CD14-positive monocyte (primary cell): ENCODE measurements around the gene LRPAP1. TPM values are rescaled to one million over a fixed set of nuclear protein-coding genes. Genes with fewer than 3 reads are reported as not detected.

ENCODE experiments used
- DNase-seq, 3 donors: peaks; one replicate each; pipeline ENCODE4 v3.0.0-alpha.2; 2011 to 2022
- H2AFZ ChIP-seq: 2 replicates; pipeline ENCODE4 v1.6.0; 2012; ENCODE audit warnings: mild to moderate bottlenecking, low read depth, low read length, inconsistent platforms; ENCODE audit not compliant: insufficient read depth, poor library complexity, severe bottlenecking
- H3K27ac ChIP-seq, 2 donors: 1 replicate in 1 of 2; 2 replicates in 1 of 2; pipeline ENCODE4 v1.5.1; 2012 to 2013; ENCODE audit warnings: low read length in 2 of 2, control low read depth in 1 of 2, inconsistent platforms in 1 of 2, low read depth in 1 of 2, mild to moderate bottlenecking in 1 of 2
- H3K27me3 ChIP-seq, 2 donors: one replicate each; pipeline versions ENCODE4 v1.6.0 to v1.6.1; 2011 to 2013; ENCODE audit warnings: low read length in 2 of 2; ENCODE audit not compliant: control insufficient read depth in 2 of 2, insufficient read depth in 2 of 2
- H3K36me3 ChIP-seq, 2 donors: replicated peaks in 1 of 2; 1 replicate in 1 of 2; 2 replicates in 1 of 2; pipeline versions ENCODE4 v1.5.1 to v1.6.1; 2012 to 2013; ENCODE audit warnings: low read length in 2 of 2, control low read depth in 1 of 2, inconsistent platforms in 1 of 2, mild to moderate bottlenecking in 1 of 2; ENCODE audit not compliant: insufficient read depth in 2 of 2, control insufficient read depth in 1 of 2
- H3K4me1 ChIP-seq, 2 donors: 1 replicate in 1 of 2; 2 replicates in 1 of 2; pipeline versions ENCODE4 v1.5.1 to v1.6.1; 2012 to 2013; ENCODE audit warnings: low read length in 2 of 2, control low read depth in 1 of 2, inconsistent platforms in 1 of 2, mild to moderate bottlenecking in 1 of 2, moderate library complexity in 1 of 2; ENCODE audit not compliant: insufficient read depth in 2 of 2, control insufficient read depth in 1 of 2
- H3K4me2 ChIP-seq: replicated peaks from 2 replicates; pipeline ENCODE3; 2012; ENCODE audit warnings: low read length, moderate library complexity, mild to moderate bottlenecking; ENCODE audit not compliant: poor library complexity, severe bottlenecking; ENCODE audit errors: extremely low read depth
- H3K4me3 ChIP-seq, 3 experiments: fragments of 200-600 bp in 1 of 3; sonication (generic) in 1 of 3; replicated peaks in 1 of 3; 1 replicate in 2 of 3; 2 replicates in 1 of 3; pipeline ENCODE4 v1.5.1; 2011 to 2013; ENCODE audit warnings: low read length in 3 of 3, mild to moderate bottlenecking in 3 of 3, control low read depth in 2 of 3, low read depth in 2 of 3, inconsistent platforms in 1 of 3, moderate library complexity in 1 of 3
- H3K79me2 ChIP-seq: 2 replicates; pipeline ENCODE4 v1.6.0; 2012; ENCODE audit warnings: mild to moderate bottlenecking, control low read depth, inconsistent platforms, low read length, moderate library complexity; ENCODE audit not compliant: insufficient read depth
- H3K9ac ChIP-seq: 2 replicates; pipeline ENCODE4 v1.6.0; 2017; ENCODE audit warnings: low read length, mild to moderate bottlenecking; ENCODE audit not compliant: insufficient read depth, poor library complexity, severe bottlenecking
- H3K9me3 ChIP-seq, 2 donors: replicated peaks in 1 of 2; 1 replicate in 1 of 2; 2 replicates in 1 of 2; pipeline versions ENCODE4 v1.5.1 to v1.6.1; 2012 to 2013; ENCODE audit warnings: low read length in 2 of 2, control low read depth in 1 of 2; ENCODE audit not compliant: control insufficient read depth in 1 of 2, insufficient read depth in 1 of 2
- H4K20me1 ChIP-seq: 2 replicates; pipeline ENCODE4 v1.6.0; 2012; ENCODE audit warnings: mild to moderate bottlenecking, low read length, control low read depth, moderate library complexity; ENCODE audit not compliant: insufficient read depth
- H3K27ac Mint-ChIP-seq, 7 donors: one replicate each; pipeline ENCODE4 v1.8.0; 2020; ENCODE audit warnings: mild to moderate bottlenecking in 7 of 7, mixed read lengths in 7 of 7, moderate library complexity in 6 of 7, inconsistent platforms in 2 of 7
- H3K27me3 Mint-ChIP-seq, 3 donors: one replicate each; pipeline ENCODE4 v1.8.0; 2021 to 2022; ENCODE audit warnings: low read depth in 3 of 3, mild to moderate bottlenecking in 3 of 3, mixed read lengths in 3 of 3, moderate library complexity in 3 of 3, inconsistent platforms in 1 of 3
- H3K36me3 Mint-ChIP-seq, 2 donors: one replicate each; pipeline ENCODE4 v1.8.0; 2020; ENCODE audit warnings: mixed read lengths in 2 of 2, inconsistent platforms in 1 of 2, mild to moderate bottlenecking in 1 of 2
- H3K4me1 Mint-ChIP-seq: one replicate; pipeline ENCODE4 v1.8.0; 2020; ENCODE audit warnings: mild to moderate bottlenecking, mixed read lengths
- H3K4me3 Mint-ChIP-seq, 2 donors: one replicate each; pipeline ENCODE4 v1.8.0; 2020; ENCODE audit warnings: mild to moderate bottlenecking in 2 of 2, mixed read lengths in 2 of 2, moderate library complexity in 1 of 2
- H3K9me3 Mint-ChIP-seq, 7 donors: one replicate each; pipeline ENCODE4 v1.8.0; 2020 to 2022; ENCODE audit warnings: mixed read lengths in 7 of 7, mild to moderate bottlenecking in 6 of 7, moderate library complexity in 6 of 7, inconsistent platforms in 2 of 7
- WGBS: methylation state at CpG from one replicate; pipeline ENCODE4 v1.1.5; 2013; ENCODE audit warnings: missing lambda C conversion rate; ENCODE audit not compliant: insufficient coverage; 5-methylcytosine and 5-hydroxymethylcytosine counted together
- intact Hi-C, 2 donors: fragments of 100-400 bp; cut with micrococcal nuclease; formaldehyde crosslinking; loops; one replicate each; pipeline versions ENCODE4 v1.15.0 to v1.15.1; 2023
- polyA plus RNA-seq, 3 donors: library from polyadenylated mRNA; depleted of rRNA in 1 of 3; unstranded in 2 of 3; stranded (reverse) in 1 of 3; fragments of 300-500 nt in 2 of 3; fragments of >200 nt in 1 of 3; fragmentation: Illumina TruSeq in 2 of 3; gene quantifications; 1 replicate in 2 of 3; 2 replicates in 1 of 3; pipeline ENCODE4 v1.2.3, GENCODE V29; 2012 to 2021
- TF ChIP-seq, protein P1 (sequence below): fragments of 200-600 bp; IDR thresholded peaks from one replicate; pipeline ENCODE4 v1.8.0; 2022; ENCODE audit warnings: antibody characterized with exemption, mild to moderate bottlenecking

LRPAP1 gene
- polyA plus RNA-seq, 3 donors: 169 to 204 (median 180) TPM

- H3K4me3 ChIP-seq: no peak overlapping the region
- no peak overlapping the region for H2AFZ ChIP-seq
- 55% methylated on average over 17 of the region's 20 CpGs for WGBS
- DNase-seq: no peak
- peaks cover 6 to 10% of the 10 kb centered on the region in 2 donors for H3K4me1 ChIP-seq
- H4K20me1 ChIP-seq: no peaks in the 10 kb centered on the region
- no peak overlapping the region for H3K9ac ChIP-seq
- H3K4me1 Mint-ChIP-seq: peaks cover 3% of the 10 kb centered on the region
- no peak overlapping the region for H3K27ac Mint-ChIP-seq
- no peaks in the 10 kb centered on the region for H3K79me2 ChIP-seq
- peaks cover 0 to 3% (median 0%) of the 10 kb centered on the region in 7 donors for H3K9me3 Mint-ChIP-seq
- no peak overlapping the region for H3K27ac ChIP-seq
- H3K36me3 ChIP-seq: no peaks in the 10 kb centered on the region
- intact Hi-C loops: no loop called here
- no peak overlapping the region for H3K4me2 ChIP-seq
- H3K9me3 ChIP-seq: no peaks in the 10 kb centered on the region
- no peaks in the 10 kb centered on the region for H3K36me3 Mint-ChIP-seq
- peaks cover 0 to 25% of the 10 kb centered on the region in 2 donors for H3K27me3 ChIP-seq
- H3K4me3 Mint-ChIP-seq: no peak overlapping the region
- TF ChIP-seq, protein P1, sequence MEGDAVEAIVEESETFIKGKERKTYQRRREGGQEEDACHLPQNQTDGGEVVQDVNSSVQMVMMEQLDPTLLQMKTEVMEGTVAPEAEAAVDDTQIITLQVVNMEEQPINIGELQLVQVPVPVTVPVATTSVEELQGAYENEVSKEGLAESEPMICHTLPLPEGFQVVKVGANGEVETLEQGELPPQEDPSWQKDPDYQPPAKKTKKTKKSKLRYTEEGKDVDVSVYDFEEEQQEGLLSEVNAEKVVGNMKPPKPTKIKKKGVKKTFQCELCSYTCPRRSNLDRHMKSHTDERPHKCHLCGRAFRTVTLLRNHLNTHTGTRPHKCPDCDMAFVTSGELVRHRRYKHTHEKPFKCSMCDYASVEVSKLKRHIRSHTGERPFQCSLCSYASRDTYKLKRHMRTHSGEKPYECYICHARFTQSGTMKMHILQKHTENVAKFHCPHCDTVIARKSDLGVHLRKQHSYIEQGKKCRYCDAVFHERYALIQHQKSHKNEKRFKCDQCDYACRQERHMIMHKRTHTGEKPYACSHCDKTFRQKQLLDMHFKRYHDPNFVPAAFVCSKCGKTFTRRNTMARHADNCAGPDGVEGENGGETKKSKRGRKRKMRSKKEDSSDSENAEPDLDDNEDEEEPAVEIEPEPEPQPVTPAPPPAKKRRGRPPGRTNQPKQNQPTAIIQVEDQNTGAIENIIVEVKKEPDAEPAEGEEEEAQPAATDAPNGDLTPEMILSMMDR: no peak
- peaks cover 35 to 85% (median 57%) of the 10 kb centered on the region in 3 donors for H3K27me3 Mint-ChIP-seq
Measured at GRCh38 chr4:3489451-3489962, 42.7 kb downstream of the LRPAP1 start.

DNA sequence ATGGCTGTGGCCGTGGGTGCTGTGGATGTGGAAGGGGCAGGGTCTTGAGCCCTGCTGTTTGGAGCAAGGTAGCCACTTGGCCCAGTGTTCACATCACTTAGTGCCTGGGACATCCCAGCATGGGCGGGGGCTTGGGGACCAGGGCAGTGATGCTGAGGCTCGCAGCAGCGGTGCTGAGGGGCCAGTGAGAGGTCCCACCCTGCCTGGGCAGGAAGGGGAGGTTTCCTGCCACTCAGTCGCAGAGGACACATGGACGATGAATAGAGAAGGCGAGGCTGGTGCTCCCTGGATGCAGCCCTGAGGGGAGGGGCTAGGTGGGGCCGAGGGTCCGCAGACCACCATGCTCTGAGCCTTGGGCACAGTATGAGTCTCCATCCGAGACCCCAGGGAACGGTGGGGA is 43.4 kb downstream of the LRPAP1 start:
- peaks cover 0 to 3% (median 0%) of the 10 kb centered on the region in 7 donors for H3K9me3 Mint-ChIP-seq
- WGBS: 27% methylated on average over 11 of the region's 11 CpGs
- H3K4me1 ChIP-seq: peaks cover 6 to 10% of the 10 kb centered on the region in 2 donors

More for the DNA sequence above, 43.4 kb downstream of the LRPAP1 start:
- no peak overlapping the region for H3K4me3 Mint-ChIP-seq
- no peaks in the 10 kb centered on the region for H3K36me3 Mint-ChIP-seq
- H3K27ac ChIP-seq: no peak overlapping the region
- H4K20me1 ChIP-seq: no peaks in the 10 kb centered on the region
- H3K27me3 ChIP-seq: peaks cover 0 to 31% of the 10 kb centered on the region in 2 donors
- TF ChIP-seq, protein P1: no peak
- DNase-seq: no peak
- no peaks in the 10 kb centered on the region for H3K9me3 ChIP-seq
- no peak overlapping the region for H3K9ac ChIP-seq
- no peak overlapping the region for H3K4me2 ChIP-seq
- no peaks in the 10 kb centered on the region for H3K79me2 ChIP-seq
- no peak overlapping the region for H3K4me3 ChIP-seq
- H3K4me1 Mint-ChIP-seq: peaks cover 3% of the 10 kb centered on the region
- intact Hi-C loops: no loop called here
- H3K27me3 Mint-ChIP-seq: peaks cover 38 to 88% (median 61%) of the 10 kb centered on the region in 3 donors
- no peak overlapping the region for H3K27ac Mint-ChIP-seq
- no peak overlapping the region for H2AFZ ChIP-seq
- H3K36me3 ChIP-seq: no peaks in the 10 kb centered on the region
